ENCODE results near the gene PRDM16. TPM values are rescaled to one million over a fixed set of nuclear protein-coding genes. Genes with fewer than 3 reads are reported as not detected.

PRDM16 gene
- polyA plus RNA-seq, 10 donors: 0.47 to 1.5 (median 0.92) TPM

DNA sequence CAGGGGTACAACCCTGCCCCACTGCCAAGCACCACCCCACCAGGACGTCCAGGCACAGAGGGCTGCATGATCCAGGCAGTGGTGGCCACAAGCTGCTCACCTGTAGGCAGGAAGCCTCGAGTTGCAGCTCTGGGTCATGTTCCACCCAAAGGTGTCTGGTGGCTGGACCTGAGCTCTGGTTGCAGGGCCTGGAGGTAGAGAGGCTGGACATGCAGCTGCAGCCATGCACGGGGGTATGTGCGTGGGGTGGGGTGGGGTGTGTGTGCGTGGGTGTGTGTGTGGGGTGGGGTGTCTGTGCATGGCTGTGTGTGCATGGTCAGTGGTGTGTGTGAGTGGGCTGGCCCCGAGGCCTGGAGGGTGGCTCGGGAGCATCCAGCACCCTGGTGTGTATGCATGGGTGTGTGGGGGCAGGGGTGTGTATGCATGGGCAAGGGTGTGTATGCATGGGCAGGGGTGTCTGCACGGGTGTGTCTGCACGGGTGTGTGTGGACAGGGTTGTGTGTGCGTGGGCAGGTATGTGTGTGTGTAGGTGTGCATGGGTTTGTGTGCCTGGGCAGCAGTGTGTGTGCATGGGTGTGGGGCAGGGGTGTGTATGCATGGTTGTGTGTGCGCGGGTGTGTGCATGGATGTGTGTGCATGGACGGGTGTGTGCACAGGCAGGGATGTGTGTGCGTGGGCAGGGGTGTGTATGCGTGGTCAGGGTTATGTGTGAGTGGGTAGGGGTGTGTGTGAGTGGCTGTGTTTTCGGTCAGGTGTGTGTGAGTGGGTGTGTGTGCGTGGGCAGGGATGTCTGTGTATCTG, 401.0 kb downstream of the PRDM16 start:
- DNase-seq: no peak

DNA sequence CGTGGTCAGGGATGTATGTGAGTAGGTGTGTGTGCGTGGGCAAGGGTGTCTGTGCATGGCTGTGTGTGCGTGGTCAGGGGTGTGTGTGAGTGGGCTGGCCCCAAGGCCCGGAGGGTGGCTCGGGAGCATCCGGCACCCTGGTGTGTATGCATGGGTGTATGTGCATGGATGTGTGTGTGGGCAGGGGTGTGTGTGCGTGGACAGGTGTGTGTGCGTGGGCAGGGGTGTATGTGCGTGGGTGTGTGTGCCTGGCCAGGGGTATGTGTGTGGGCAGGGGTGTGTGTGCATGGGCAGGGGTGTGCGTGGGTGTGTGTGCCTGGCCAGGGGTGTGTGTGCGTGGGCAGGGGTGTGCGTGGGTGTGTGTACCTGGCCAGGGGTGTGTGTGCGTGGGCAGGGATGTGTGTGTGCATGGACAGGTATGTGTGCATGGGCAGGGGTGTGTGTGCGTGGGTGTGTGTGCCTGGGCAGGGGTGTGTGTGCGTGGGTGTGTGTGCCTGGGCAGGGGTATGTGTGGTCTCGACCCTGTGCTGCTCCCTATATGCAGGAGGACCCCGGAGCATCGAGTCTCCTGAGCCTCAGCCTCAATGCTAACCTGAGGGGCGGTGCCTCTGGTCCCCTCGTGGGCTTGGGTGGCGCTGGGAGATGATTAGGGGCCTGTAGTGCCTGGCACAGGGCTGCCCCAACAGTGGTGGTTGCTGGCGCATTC, 401.8 kb downstream of the PRDM16 start:
- no peak for DNase-seq

- no peak for DNase-seq
Measured at GRCh38 chr1:3471356-3472087, 402.5 kb downstream of the PRDM16 start.

GRCh38 chr1:3472088-3472850, 403.3 kb downstream of the PRDM16 start:
- DNase-seq: no peak

GRCh38 chr1:3472906-3473305, 403.9 kb downstream of the PRDM16 start:
- DNase-seq: no peak

DNA sequence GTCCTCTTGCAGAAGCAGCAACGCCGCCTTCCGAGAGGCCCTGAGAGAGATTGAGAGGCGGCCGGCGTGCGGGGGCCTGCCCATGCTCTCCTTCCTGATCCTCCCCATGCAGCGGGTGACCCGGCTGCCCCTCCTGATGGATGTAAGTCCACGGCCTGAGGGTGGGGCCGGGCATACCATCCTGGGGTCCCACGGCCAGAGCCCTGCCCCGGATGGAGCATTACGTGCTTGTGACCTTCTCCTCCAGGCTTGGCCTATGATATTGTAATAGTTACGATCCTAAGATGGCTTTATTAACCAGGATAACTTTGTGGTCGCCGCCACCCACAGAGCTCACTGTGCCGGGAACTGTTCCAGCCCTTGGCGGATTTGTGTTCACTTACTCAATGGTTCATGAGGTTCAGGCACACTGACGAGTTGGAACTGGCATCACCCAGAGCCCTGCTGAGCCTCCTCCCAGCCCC, 404.4 kb downstream of the PRDM16 start:
- peak in 1 of 3 donors; percentile 71 for DNase-seq

DNA sequence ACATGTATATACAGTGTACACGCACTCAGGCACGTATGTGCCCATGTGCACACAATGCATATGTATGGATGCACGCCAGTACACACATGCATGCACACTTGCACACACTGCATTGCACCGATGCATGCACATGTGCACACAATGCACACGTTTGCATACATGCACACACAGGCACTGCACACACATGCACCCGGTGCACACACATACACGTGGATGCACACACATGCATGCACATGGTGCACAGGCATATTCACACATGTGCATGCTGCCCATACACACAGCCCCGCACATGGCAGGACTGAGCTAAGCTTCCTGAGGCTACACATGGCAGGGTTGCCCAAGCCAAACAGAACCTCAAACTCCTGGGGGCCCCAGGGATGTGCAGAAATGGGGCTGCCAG, 405.0 kb downstream of the PRDM16 start:
- no peak for DNase-seq

- no peak for DNase-seq
Measured at GRCh38 chr1:3474421-3474820, 405.4 kb downstream of the PRDM16 start.

- no peak for DNase-seq
Measured at GRCh38 chr1:3475839-3476573, 407.0 kb downstream of the PRDM16 start.

DNA sequence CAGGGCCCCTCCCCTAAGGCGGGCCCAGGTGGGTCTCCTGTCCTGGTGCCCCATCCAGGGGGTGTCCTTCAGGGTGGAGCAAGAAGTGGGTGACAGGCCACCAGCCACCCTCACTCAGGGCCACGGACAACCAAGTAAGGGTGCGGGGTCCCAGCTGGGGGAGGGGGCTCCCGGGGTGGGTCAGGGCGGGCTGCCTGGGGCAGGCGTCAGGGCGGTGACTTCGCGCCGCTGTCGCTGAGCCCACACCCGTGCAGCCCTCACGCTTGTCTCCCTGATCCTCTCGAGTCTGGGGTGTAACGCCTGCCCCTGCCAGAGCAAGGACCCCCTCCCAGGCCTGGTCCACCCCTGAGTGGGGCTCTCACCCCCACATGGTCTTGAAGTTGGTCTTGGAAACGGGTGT, 407.7 kb downstream of the PRDM16 start:
- no peak for DNase-seq

GRCh38 chr1:3477241-3477995, 408.4 kb downstream of the PRDM16 start:
- DNase-seq: no peak

- no peak for DNase-seq
Measured at GRCh38 chr1:3478187-3478586, 409.2 kb downstream of the PRDM16 start.

DNA sequence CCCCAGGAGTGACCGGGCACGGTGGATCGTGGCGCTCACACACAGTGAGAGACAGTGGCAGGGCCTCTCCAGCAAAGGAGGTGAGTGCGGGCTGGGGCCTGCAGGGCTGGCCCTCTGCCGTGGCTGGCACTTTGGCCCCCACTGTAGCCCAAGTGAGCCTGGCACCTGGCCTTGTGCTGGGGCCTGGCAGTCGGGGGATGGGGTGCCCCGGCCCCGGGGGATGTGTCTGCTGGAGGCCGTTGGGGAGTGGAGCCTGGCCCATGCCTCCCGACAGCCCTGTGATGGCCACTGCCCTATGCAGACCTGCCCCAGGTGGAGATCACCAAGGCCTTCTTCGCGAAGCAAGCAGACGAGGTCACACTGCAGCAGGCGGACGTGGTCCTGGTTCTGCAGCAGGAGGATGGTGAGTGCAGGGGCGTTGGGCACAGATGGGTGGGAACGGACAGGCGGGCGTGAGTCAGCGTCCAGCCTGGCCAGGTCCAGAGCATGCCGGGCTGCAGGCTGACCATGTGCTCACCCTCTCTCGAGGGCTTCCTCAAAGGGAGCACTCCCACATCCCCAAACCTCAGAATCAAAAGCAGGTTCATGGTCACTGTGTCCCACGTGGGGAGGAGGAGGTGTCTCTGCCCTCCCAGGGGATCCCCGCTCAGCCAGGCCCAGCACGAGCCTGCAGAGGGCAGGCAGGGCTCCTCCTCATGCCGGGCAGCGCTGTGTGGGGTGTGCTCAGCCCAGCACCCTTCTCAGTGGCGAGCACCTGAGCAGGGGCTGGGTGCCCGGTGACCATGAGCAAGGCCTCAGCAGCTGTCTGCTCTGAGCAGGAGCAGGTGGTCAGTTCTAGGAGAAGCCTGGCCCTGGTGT, 410.7 kb downstream of the PRDM16 start:
- no peak for DNase-seq

- DNase-seq: no peak
Measured at GRCh38 chr1:3480369-3480719, 411.3 kb downstream of the PRDM16 start.

GRCh38 chr1:3481046-3481445, 412.0 kb downstream of the PRDM16 start:
- no peak for DNase-seq

DNA sequence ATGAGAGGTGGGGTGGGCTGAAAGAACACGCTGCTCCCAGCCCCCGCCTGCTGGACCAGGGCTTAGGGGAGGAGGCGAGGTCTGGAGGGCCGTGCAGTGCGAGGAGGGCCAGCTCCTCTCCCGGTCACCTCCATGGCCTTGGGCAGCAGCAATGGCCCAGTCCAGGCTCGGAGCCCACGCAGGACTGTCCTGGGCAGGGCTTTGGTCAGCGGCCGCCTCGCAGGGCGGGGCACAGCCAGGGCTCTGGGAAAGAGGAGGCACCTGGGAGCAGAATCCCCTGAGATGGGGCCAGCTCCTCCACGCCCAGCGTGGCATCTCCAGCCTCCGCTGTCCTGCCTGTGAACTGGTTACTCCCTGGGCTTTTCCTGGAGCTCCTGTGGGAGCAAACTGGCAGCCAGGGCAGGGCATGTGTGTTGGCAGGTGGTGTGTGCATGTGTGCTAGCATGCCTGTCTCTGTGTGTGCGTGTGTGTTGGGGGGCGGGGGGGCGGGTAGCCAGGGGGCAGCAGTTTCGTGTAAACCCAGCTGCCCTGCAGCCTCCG, 412.9 kb downstream of the PRDM16 start:
- DNase-seq: no peak

DNA sequence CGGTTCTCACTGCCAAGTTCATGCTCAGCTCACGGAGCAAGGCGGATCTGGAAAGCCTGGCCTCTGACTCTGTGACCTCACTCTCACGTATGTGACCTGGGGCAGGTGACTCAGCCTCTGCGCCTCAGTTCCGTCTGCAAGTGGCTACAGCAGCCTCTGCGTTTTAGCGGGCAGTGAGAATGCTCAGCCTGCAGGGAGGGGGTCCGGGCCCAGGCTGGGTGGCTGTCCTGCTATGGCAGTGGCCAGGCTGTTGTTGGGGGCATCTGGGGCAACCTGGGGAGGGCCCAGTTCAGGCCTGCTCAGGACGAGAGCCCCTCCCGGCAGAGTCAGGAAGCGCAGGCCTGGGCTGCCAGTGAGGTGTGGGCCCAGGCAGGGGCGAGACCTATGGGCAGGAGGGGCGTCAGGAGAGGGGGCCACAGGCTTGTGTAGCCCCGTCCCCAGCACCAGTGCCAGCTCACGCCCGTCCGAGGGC, 413.4 kb downstream of the PRDM16 start:
- no peak for DNase-seq

GRCh38 chr1:3483380-3483779, 414.4 kb downstream of the PRDM16 start:
- DNase-seq: no peak
